ENCODE measurements around the gene FAM187B. TPM values are rescaled to one million over a fixed set of nuclear protein-coding genes. Genes with fewer than 3 reads are reported as not detected.

The FAM187B gene
- total RNA-seq, 4 donors from 2014 or later: not detected

DNA sequence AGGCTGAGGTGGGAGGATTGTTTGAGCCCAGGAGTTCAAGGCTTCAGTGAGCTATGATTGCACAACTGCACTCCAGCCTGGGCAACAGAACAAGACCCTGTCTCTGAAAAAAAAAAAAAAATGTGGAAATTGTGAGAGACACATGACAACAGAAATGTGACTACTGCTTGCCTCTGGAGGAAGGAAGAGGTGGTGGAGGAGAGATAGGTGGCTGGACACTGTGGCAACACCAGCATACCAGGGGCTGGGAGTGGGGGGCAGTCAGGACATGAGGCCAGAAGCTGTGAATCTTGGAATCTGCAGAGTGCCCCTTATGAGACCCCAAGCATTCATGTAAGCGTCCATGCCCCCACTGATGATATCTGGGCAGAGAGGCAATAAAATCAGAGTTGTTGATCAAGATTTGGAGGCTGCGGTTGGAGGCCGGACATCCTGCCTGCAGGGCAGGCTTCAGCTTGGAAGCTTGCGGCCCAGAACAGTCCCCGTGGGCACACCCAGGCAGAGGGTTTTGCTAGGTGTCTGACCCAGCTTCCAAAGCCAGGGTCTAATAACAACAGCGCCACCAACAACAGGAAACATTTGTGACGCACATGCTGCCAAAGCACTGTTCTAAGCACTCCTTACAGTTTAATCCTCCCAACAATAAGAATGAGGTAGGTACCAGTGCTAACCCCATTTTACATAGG lies 16.9 kb downstream of the FAM187B start:
- TF ChIP-seq, protein P1, sequence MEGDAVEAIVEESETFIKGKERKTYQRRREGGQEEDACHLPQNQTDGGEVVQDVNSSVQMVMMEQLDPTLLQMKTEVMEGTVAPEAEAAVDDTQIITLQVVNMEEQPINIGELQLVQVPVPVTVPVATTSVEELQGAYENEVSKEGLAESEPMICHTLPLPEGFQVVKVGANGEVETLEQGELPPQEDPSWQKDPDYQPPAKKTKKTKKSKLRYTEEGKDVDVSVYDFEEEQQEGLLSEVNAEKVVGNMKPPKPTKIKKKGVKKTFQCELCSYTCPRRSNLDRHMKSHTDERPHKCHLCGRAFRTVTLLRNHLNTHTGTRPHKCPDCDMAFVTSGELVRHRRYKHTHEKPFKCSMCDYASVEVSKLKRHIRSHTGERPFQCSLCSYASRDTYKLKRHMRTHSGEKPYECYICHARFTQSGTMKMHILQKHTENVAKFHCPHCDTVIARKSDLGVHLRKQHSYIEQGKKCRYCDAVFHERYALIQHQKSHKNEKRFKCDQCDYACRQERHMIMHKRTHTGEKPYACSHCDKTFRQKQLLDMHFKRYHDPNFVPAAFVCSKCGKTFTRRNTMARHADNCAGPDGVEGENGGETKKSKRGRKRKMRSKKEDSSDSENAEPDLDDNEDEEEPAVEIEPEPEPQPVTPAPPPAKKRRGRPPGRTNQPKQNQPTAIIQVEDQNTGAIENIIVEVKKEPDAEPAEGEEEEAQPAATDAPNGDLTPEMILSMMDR (IDR thresholded peaks at IDR 0.05; ENCODE audit: low read depth): no peak

DNA sequence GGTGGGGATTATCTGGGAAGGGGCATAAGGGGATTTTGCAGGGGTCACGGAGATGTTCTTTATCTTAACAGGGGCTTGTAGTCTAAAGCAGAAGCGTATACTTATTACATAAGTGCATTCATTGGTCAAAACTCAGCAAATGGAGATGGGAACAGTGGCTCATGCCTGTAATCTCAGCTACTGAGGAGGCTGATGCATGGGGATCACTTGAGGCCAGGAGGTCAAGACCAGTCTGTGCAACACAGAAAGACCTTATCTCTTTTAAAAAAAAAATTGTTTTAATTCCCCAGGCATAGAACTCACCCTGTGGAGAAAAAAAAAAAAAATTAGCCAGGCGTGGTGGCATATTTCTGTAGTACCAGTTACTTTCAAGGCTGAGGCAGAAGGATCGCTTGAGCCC lies 18.9 kb downstream of the FAM187B start:
- TF ChIP-seq, protein P1 (IDR thresholded peaks at IDR 0.05; ENCODE audit: low read depth): no peak

DNA sequence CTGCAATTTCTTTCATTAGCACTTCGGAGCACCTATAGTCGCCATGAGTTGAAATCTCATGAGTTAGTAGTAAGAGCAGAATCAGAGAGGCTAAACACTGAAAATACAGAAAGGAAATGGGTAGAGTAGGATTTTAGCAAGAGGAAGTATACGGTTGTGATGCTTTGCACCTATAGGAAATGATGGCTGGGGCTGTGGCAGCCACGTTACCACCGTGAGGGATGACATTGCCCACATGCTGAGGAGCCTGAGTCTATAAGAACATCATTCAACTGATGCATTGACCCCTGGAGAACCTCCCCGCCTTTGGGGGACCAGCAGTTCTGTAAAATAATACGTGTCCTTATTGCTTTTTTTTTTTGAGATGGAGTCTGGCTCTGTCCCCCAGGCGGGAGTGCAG lies 20.4 kb downstream of the FAM187B start:
- TF ChIP-seq, protein P1 (IDR thresholded peaks at IDR 0.05; ENCODE audit: low read depth): no peak

DNA sequence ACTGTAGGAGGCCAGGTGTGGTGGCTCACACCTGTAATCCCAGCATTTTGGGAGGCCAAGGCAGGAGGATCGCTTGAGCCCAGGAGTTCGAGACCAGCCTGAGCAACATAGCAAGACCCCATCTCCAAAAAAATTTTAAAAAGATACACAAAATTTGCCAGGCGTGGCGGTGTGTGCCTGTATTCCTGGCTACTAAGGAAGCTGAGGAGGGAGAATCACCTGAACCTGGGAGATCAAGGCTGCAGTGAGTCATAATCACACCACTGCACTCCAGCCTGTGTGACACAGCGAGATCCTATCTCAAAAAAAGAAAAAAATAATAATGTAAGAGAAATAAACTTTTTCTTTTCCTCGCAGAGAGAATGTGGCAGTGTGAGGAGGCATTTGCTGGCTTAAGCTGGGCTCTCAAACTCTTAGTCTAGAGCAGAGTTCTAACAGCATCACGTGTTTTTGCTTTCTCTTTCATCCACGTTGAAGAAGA lies 21.1 kb downstream of the FAM187B start:
- TF ChIP-seq, protein P1 (IDR thresholded peaks at IDR 0.05; ENCODE audit: low read depth): no peak

DNA sequence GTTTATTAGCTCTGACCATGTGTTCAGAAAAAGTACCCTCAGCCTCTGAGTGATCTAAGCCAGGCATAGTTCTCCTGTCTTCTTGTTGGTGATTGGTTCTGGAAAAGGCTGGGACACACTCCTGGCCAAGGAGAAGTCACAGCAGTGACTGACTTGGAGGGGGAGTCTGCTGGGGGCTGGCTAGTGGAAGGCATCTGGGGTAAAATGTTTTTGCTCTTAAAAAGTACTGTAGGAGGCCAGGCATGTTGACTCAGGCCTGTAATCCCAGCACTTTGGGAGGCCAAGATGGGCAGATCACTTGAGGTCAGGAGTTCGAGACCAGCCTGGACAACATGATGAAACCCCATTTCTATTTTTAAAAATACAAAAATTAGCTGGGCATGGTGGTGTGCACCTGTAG lies 21.7 kb downstream of the FAM187B start:
- TF ChIP-seq, protein P1 (IDR thresholded peaks at IDR 0.05; ENCODE audit: low read depth): no peak

DNA sequence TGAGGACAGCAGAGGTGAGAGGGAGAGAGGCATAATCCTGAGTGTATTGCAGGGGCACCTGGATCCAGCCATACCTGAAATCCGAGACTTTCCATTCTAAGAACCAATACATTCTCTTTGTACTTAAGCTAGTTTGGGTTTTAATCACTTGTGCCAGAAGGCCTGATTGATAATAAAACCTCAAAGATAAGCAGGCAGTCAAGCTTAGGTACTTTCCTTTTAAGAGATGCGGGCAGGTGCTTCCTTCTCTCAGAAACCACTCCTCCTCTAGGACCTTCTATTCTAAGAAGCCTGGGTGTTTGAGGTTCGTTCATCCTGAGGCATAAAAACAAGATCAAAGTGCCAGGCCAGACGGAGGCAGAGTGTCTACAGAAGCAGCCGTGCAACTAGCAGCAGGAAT lies 22.2 kb downstream of the FAM187B start:
- TF ChIP-seq, protein P1 (IDR thresholded peaks at IDR 0.05; ENCODE audit: low read depth): no peak

DNA sequence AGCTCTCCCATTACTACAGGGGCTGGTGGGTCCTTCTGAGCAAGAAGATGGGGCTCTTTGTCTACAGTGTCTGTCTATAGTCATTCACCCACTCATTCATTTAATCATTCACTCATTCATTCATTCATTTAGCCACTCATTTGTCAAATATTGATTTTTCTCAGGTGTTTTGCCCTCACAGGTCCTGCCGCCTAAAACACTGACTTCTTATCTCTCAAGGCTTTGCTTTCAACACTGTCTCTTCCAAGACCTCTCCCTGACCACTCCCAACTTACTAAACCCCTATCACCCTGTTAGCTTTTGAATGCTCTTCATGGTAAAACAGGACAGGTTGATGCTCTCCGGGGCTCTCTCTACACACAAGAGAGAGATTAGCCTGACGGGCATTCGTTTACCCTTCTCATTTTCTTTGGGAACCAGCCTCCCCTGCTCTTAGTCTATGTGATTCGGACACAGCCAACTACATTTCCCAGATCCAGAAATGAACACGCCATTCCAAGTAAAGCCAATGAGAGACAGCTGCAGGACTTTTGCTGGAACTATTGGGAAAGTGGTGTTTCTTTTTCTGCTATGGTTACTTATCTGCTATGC lies 22.7 kb downstream of the FAM187B start:
- TF ChIP-seq, protein P1 (IDR thresholded peaks at IDR 0.05; ENCODE audit: low read depth): no peak

Measured in subcutaneous adipose tissue (tissue), 4 donors.